Prostate gland (tissue), 2 donors: ENCODE measurements around the gene HES1.

Experiments used
- CTCF ChIP-seq, 4 experiments: fragments of 200-600 bp in 2 of 4; fragments of 450-650 bp in 2 of 4; sonication (generic) in 2 of 4; IDR thresholded peaks; 1 replicate in 3 of 4; 2 replicates in 1 of 4; pipeline ENCODE4 v1.5.1; 2016 to 2019; ENCODE audit warnings: antibody characterized with exemption in 4 of 4, mild to moderate bottlenecking in 2 of 4, moderate library complexity in 2 of 4
- POLR2A ChIP-seq: fragments of 450-650 bp; IDR thresholded peaks from one replicate; pipeline ENCODE4 v1.6.1; 2016; ENCODE audit warnings: antibody characterized with exemption, mild to moderate bottlenecking
- POLR2AphosphoS5 ChIP-seq: sonication (generic); formaldehyde crosslinking; IDR thresholded peaks from one replicate; pipeline ENCODE4 v1.6.1; 2017; ENCODE audit warnings: antibody characterized with exemption

- TF ChIP-seq CTCF (IDR thresholded peaks at IDR 0.05): no peak
- no peak for TF ChIP-seq POLR2AphosphoS5
- no peak for TF ChIP-seq POLR2A
Measured at GRCh38 chr3:194120789-194121770, 14.9 kb upstream of the HES1 start.
